ENCODE measurements around the gene EFCAB12.

Gene EFCAB12

GRCh38 chr3:129358772-129359371 is 69.6 kb downstream of the EFCAB12 start:
- TF ChIP-seq CTCF (IDR thresholded peaks at IDR 0.05), result no peak
- no peaks in the 10 kb centered on the region for H3K4me1 ChIP-seq (ENCODE audit: control insufficient read depth in 1 of 2, insufficient read depth in 1 of 2, low read depth in 1 of 2, low read length in 1 of 2)
- no peak overlapping the region for H3K27ac ChIP-seq
- H3K4me3 ChIP-seq (ENCODE audit: low read depth in 1 of 2, low read length in 1 of 2), result no peak overlapping the region
- H3K36me3 ChIP-seq, result no peaks in the 10 kb centered on the region
- H3K9me3 ChIP-seq, result no peaks in the 10 kb centered on the region
- no peaks in the 10 kb centered on the region for H3K27me3 ChIP-seq

- Histone ChIP-seq H3K27me3 (no peaks in the 10 kb centered on the region), H3K9me3 (no peaks in the 10 kb centered on the region), H3K36me3 (no peaks in the 10 kb centered on the region), H3K4me3 (ENCODE audit: low read depth in 1 of 2, low read length in 1 of 2) (no peak overlapping the region), H3K27ac (no peak overlapping the region), H3K4me1 (ENCODE audit: control insufficient read depth in 1 of 2, insufficient read depth in 1 of 2, low read depth in 1 of 2, low read length in 1 of 2) (no peaks in the 10 kb centered on the region)
- TF ChIP-seq CTCF (IDR thresholded peaks at IDR 0.05), result no peak
These were observed 70.2 kb downstream of the EFCAB12 start for GRCh38 chr3:129358177-129358771.

- no peak for TF ChIP-seq CTCF (IDR thresholded peaks at IDR 0.05)
- no peaks in the 10 kb centered on the region for H3K27me3 ChIP-seq
- H3K36me3 ChIP-seq, result no peaks in the 10 kb centered on the region
- H3K9me3 ChIP-seq, result no peaks in the 10 kb centered on the region
- no peak overlapping the region for H3K27ac ChIP-seq
- no peaks in the 10 kb centered on the region for H3K4me1 ChIP-seq (ENCODE audit: control insufficient read depth in 1 of 2, insufficient read depth in 1 of 2, low read depth in 1 of 2, low read length in 1 of 2)
- H3K4me3 ChIP-seq (ENCODE audit: low read depth in 1 of 2, low read length in 1 of 2), result no peak overlapping the region
These were observed 70.8 kb downstream of the EFCAB12 start for GRCh38 chr3:129357616-129358015.

- no peaks in the 10 kb centered on the region for H3K27me3 ChIP-seq
- H3K4me1 ChIP-seq (ENCODE audit: control insufficient read depth in 1 of 2, insufficient read depth in 1 of 2, low read depth in 1 of 2, low read length in 1 of 2), result no peaks in the 10 kb centered on the region
- TF ChIP-seq CTCF (IDR thresholded peaks at IDR 0.05), result no peak
- H3K27ac ChIP-seq, result no peak overlapping the region
- no peak overlapping the region for H3K4me3 ChIP-seq (ENCODE audit: low read depth in 1 of 2, low read length in 1 of 2)
- H3K36me3 ChIP-seq, result no peaks in the 10 kb centered on the region
- H3K9me3 ChIP-seq, result no peaks in the 10 kb centered on the region
These were observed 71.5 kb downstream of the EFCAB12 start for GRCh38 chr3:129356756-129357425.

- Histone ChIP-seq H3K27me3 (no peaks in the 10 kb centered on the region), H3K27ac (no peak overlapping the region), H3K36me3 (no peaks in the 10 kb centered on the region), H3K4me1 (ENCODE audit: control insufficient read depth in 1 of 2, insufficient read depth in 1 of 2, low read depth in 1 of 2, low read length in 1 of 2) (peaks cover 0 to 2% of the 10 kb centered on the region in 2 experiments), H3K9me3 (no peaks in the 10 kb centered on the region), H3K4me3 (ENCODE audit: low read depth in 1 of 2, low read length in 1 of 2) (no peak overlapping the region)
- TF ChIP-seq CTCF (IDR thresholded peaks at IDR 0.05), result no peak
These were observed 74.9 kb downstream of the EFCAB12 start for GRCh38 chr3:129353589-129353941.

Measured in neutrophil (primary cell).